Liver (tissue), 3 donors: ENCODE measurements around the gene APOBEC2.

Experiments
- EGR1 ChIP-seq, 2 donors: IDR thresholded peaks; 2 replicates each; pipeline ENCODE4 v1.6.1; 2016 to 2018; ENCODE audit warnings: antibody characterized with exemption in 2 of 2, low read depth in 2 of 2
- GABPA ChIP-seq, 2 donors: IDR thresholded peaks in 1 of 2; conservative IDR thresholded peaks in 1 of 2; 2 replicates each; pipeline ENCODE4 v1.6.1; 2016; ENCODE audit warnings: antibody characterized with exemption in 2 of 2, mild to moderate bottlenecking in 1 of 2, moderate library complexity in 1 of 2
- HNF4A ChIP-seq, 2 donors: conservative IDR thresholded peaks; 2 replicates each; pipeline ENCODE4 v1.6.1; 2016; ENCODE audit warnings: antibody characterized with exemption in 2 of 2, mild to moderate bottlenecking in 2 of 2
- JUND ChIP-seq, 2 donors: IDR thresholded peaks; 2 replicates each; pipeline ENCODE4 v1.6.1; 2016; ENCODE audit warnings: antibody characterized with exemption in 2 of 2
- RAD21 ChIP-seq, 2 donors: IDR thresholded peaks; 2 replicates each; pipeline ENCODE4 v1.6.1; 2016; ENCODE audit warnings: antibody characterized with exemption in 2 of 2, mild to moderate bottlenecking in 2 of 2
- TF ChIP-seq, protein P1 (sequence below): fragments of 150-350 bp; IDR thresholded peaks from 2 replicates; pipeline ENCODE4 v1.5.1; 2017; ENCODE audit warnings: improper control_type of control experiment, low read depth, low read length; ENCODE audit not compliant: missing input control
- TF ChIP-seq, protein P2 (sequence below): IDR thresholded peaks from 2 replicates; pipeline ENCODE4 v1.6.1; 2016; ENCODE audit warnings: antibody characterized with exemption
- TF ChIP-seq, protein P3 (sequence below): IDR thresholded peaks from 2 replicates; pipeline ENCODE4 v1.6.1; 2016; ENCODE audit warnings: antibody characterized with exemption
- TF ChIP-seq, protein P4 (sequence below): IDR thresholded peaks from 2 replicates; pipeline ENCODE4 v1.6.1; 2016; ENCODE audit warnings: antibody characterized with exemption, mild to moderate bottlenecking
- donor health status: healthy.
- donor health status: healthy.

DNA sequence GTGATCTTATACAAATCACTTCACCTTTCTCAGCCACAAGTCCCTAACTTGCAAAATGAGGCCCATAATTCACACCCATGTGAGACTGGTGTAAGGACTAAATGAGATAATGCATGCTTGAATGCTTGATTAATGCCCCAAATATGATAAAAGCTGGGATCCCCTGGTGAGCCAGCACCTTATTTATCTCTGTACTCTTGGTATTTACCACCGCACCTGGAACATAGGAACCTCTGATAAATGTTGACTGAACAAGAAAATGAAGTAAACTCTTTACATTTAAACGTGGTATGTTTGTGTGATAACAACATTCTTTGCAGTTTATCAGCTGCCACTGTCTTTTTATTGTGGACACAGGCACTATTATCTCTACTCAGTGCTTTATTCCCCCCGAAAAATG lies 2.5 kb upstream of the APOBEC2 start:
- TF ChIP-seq, protein P1, sequence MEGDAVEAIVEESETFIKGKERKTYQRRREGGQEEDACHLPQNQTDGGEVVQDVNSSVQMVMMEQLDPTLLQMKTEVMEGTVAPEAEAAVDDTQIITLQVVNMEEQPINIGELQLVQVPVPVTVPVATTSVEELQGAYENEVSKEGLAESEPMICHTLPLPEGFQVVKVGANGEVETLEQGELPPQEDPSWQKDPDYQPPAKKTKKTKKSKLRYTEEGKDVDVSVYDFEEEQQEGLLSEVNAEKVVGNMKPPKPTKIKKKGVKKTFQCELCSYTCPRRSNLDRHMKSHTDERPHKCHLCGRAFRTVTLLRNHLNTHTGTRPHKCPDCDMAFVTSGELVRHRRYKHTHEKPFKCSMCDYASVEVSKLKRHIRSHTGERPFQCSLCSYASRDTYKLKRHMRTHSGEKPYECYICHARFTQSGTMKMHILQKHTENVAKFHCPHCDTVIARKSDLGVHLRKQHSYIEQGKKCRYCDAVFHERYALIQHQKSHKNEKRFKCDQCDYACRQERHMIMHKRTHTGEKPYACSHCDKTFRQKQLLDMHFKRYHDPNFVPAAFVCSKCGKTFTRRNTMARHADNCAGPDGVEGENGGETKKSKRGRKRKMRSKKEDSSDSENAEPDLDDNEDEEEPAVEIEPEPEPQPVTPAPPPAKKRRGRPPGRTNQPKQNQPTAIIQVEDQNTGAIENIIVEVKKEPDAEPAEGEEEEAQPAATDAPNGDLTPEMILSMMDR, result no peak
- TF ChIP-seq EGR1 (IDR thresholded peaks at IDR 0.05; ENCODE audit: low read depth in 2 of 2) (no peak), RAD21 (IDR thresholded peaks at IDR 0.05) (no peak), JUND (IDR thresholded peaks at IDR 0.05) (no peak), GABPA (IDR thresholded peaks at IDR 0.05 in 1 of 2, conservative IDR thresholded peaks at IDR 0.05 in 1 of 2) (no peak), HNF4A (conservative IDR thresholded peaks at IDR 0.05) (no peak)
- TF ChIP-seq, protein P2, sequence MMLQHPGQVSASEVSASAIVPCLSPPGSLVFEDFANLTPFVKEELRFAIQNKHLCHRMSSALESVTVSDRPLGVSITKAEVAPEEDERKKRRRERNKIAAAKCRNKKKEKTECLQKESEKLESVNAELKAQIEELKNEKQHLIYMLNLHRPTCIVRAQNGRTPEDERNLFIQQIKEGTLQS, result no peak
- TF ChIP-seq, protein P3, sequence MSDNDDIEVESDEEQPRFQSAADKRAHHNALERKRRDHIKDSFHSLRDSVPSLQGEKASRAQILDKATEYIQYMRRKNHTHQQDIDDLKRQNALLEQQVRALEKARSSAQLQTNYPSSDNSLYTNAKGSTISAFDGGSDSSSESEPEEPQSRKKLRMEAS, result no peak
- TF ChIP-seq, protein P4, sequence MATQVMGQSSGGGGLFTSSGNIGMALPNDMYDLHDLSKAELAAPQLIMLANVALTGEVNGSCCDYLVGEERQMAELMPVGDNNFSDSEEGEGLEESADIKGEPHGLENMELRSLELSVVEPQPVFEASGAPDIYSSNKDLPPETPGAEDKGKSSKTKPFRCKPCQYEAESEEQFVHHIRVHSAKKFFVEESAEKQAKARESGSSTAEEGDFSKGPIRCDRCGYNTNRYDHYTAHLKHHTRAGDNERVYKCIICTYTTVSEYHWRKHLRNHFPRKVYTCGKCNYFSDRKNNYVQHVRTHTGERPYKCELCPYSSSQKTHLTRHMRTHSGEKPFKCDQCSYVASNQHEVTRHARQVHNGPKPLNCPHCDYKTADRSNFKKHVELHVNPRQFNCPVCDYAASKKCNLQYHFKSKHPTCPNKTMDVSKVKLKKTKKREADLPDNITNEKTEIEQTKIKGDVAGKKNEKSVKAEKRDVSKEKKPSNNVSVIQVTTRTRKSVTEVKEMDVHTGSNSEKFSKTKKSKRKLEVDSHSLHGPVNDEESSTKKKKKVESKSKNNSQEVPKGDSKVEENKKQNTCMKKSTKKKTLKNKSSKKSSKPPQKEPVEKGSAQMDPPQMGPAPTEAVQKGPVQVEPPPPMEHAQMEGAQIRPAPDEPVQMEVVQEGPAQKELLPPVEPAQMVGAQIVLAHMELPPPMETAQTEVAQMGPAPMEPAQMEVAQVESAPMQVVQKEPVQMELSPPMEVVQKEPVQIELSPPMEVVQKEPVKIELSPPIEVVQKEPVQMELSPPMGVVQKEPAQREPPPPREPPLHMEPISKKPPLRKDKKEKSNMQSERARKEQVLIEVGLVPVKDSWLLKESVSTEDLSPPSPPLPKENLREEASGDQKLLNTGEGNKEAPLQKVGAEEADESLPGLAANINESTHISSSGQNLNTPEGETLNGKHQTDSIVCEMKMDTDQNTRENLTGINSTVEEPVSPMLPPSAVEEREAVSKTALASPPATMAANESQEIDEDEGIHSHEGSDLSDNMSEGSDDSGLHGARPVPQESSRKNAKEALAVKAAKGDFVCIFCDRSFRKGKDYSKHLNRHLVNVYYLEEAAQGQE, result no peak
